Measurements from ENCODE around the gene CECR2.

DNA sequence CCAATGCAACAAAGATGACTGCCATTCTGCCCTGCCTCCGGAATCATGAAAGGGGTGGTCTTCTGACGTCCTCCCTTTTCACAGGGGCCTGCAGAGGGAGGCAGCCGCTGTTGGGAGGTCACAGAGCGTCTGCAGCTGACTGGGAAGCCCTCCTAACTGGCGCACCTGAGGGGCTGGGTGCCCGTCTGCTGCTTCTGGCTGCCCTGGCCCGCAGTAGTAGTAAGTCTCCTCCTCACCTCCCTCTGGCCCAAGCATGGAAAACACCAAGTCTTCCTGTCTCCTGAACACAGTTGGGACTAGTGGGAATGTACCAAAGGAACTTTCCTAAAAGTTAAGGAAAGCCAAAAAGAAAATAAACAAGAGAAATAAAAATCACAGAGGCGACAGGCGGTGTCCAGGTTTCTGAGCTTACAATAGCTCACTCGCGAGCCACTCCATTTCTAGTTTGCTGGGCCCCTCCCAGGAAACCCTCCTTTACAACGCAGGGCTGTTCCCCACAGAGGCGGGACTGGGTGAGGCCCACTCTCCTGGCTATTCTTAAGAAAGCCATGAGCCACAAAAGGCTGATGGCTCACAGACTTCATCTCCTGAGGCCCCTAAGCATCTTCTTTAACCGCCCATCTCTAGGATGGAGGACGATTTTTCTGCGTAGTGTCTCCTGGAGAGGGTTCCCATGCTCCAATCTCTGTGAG, 37.0 kb upstream of the CECR2 start:
- no peak for TF ChIP-seq ZNF274 (IDR thresholded peaks at IDR 0.05; ENCODE audit: low read depth, low read length)
- TF ChIP-seq SUZ12 (IDR thresholded peaks at IDR 0.05; ENCODE audit: extremely low read depth, insufficient read depth, insufficient read length), result no peak
- no peak for TF ChIP-seq YY1 (IDR thresholded peaks at IDR 0.05; ENCODE audit: insufficient read depth, insufficient read length)
